IMR-90 (cell line): Measurements from ENCODE around the gene TRAF1.

Source experiments
- BHLHE40 ChIP-seq: fragments of 150-350 bp; IDR thresholded peaks from 2 replicates; pipeline ENCODE4 v1.6.1; 2016; ENCODE audit warnings: mild to moderate bottlenecking, low read depth, low read length
- CEBPB ChIP-seq: IDR thresholded peaks from 2 replicates; pipeline ENCODE4 v1.6.1; 2012; ENCODE audit warnings: low read depth, low read length, improper control_type of control experiment
- MAZ ChIP-seq: IDR thresholded peaks from 2 replicates; pipeline ENCODE4 v1.6.1; 2012; ENCODE audit warnings: low read depth, mild to moderate bottlenecking, low read length, improper control_type of control experiment, moderate library complexity, borderline replicate concordance
- MXI1 ChIP-seq: IDR thresholded peaks from 2 replicates; pipeline ENCODE4 v1.6.1; 2012; ENCODE audit warnings: low read depth, mild to moderate bottlenecking, low read length, moderate library complexity, borderline replicate concordance
- POLR2A ChIP-seq: IDR thresholded peaks from 2 replicates; pipeline ENCODE4 v1.6.1; 2012; ENCODE audit warnings: mild to moderate bottlenecking, low read depth, low read length
- RAD21 ChIP-seq: IDR thresholded peaks from 2 replicates; pipeline ENCODE4 v1.6.1; 2012; ENCODE audit warnings: low read length, improper control_type of control experiment
- RCOR1 ChIP-seq: IDR thresholded peaks from 2 replicates; pipeline ENCODE4 v1.6.1; 2012; ENCODE audit warnings: mild to moderate bottlenecking, low read length, improper control_type of control experiment; ENCODE audit not compliant: insufficient replicate concordance
- RFX5 ChIP-seq: IDR thresholded peaks from 2 replicates; pipeline ENCODE4 v1.8.0; 2012; ENCODE audit warnings: low read depth, mild to moderate bottlenecking, low read length, moderate library complexity
- SMC3 ChIP-seq: fragments of 150-350 bp; IDR thresholded peaks from 2 replicates; pipeline ENCODE4 v1.6.1; 2016; ENCODE audit warnings: low read depth, mild to moderate bottlenecking, antibody characterized with exemption, low read length, moderate library complexity
- TF ChIP-seq, protein P1 (sequence below): conservative IDR thresholded peaks from 2 replicates; pipeline ENCODE4 v1.5.1; 2012; ENCODE audit warnings: mild to moderate bottlenecking, low read depth, low read length, improper control_type of control experiment
- TF ChIP-seq, protein P2 (sequence below): fragments of 150-350 bp; IDR thresholded peaks from 2 replicates; pipeline ENCODE4 v1.6.1; 2017; ENCODE audit warnings: mild to moderate bottlenecking, antibody characterized with exemption, low read length, low read depth

DNA sequence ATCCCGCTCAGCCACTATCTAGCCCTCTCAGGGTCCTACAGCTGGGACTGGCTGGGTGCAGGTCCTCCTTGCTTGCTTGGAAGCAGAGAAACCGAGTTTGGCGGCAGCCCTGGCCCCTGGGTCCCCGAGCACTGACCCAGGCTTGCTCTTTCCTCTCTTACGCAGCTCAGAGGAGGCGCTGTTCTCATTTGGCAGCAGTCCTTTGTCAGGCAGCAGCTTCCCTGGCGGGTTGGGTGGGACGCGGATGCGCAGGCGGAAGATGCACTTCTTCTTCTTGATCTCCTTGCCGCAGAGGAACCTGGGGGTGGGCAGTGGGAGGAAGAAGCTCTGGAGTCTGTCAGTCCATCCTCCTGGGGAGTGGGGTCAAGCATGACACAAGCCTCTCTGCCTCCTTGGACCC lies 64.1 kb downstream of the TRAF1 start:
- TF ChIP-seq, protein P1, sequence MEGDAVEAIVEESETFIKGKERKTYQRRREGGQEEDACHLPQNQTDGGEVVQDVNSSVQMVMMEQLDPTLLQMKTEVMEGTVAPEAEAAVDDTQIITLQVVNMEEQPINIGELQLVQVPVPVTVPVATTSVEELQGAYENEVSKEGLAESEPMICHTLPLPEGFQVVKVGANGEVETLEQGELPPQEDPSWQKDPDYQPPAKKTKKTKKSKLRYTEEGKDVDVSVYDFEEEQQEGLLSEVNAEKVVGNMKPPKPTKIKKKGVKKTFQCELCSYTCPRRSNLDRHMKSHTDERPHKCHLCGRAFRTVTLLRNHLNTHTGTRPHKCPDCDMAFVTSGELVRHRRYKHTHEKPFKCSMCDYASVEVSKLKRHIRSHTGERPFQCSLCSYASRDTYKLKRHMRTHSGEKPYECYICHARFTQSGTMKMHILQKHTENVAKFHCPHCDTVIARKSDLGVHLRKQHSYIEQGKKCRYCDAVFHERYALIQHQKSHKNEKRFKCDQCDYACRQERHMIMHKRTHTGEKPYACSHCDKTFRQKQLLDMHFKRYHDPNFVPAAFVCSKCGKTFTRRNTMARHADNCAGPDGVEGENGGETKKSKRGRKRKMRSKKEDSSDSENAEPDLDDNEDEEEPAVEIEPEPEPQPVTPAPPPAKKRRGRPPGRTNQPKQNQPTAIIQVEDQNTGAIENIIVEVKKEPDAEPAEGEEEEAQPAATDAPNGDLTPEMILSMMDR: no peak
- TF ChIP-seq MAZ (no peak), RFX5 (no peak), RCOR1 (no peak), POLR2A (no peak), RAD21 (no peak), BHLHE40 (no peak), CEBPB (no peak), SMC3 (no peak), MXI1 (no peak)
- TF ChIP-seq, protein P2, sequence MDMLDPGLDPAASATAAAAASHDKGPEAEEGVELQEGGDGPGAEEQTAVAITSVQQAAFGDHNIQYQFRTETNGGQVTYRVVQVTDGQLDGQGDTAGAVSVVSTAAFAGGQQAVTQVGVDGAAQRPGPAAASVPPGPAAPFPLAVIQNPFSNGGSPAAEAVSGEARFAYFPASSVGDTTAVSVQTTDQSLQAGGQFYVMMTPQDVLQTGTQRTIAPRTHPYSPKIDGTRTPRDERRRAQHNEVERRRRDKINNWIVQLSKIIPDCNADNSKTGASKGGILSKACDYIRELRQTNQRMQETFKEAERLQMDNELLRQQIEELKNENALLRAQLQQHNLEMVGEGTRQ: no peak
